Neural progenitor cell (in vitro differentiated cells): Measurements from ENCODE around the gene WDR33. TPM values are rescaled to one million over a fixed set of nuclear protein-coding genes. Genes with fewer than 3 reads are reported as not detected.
A peak's percentile ranks its signal among the peaks of the same experiment; 100 is the strongest.

Experiments used
- DNase-seq: peaks from one replicate; pipeline ENCODE4 v3.0.0-alpha.2; 2016; ENCODE audit warnings: low spot score
- H2AFZ ChIP-seq: fragments of 200-600 bp; sonication (generic); replicated peaks from 2 replicates; pipeline ENCODE4 v1.6.1; 2016; ENCODE audit warnings: antibody characterized with exemption
- H3F3A ChIP-seq: fragments of 200-600 bp; sonication (generic); 2 replicates; pipeline ENCODE4 v1.6.1; 2016; ENCODE audit warnings: antibody characterized with exemption, low read depth
- H3K27ac ChIP-seq: fragments of 200-600 bp; sonication (generic); 2 replicates; pipeline ENCODE4 v1.5.1; 2016; ENCODE audit warnings: mild to moderate bottlenecking
- H3K27me3 ChIP-seq: fragments of 200-600 bp; sonication (generic); 2 replicates; pipeline ENCODE4 v1.6.1; 2016; ENCODE audit warnings: mild to moderate bottlenecking, moderate library complexity
- H3K36me3 ChIP-seq: fragments of 200-600 bp; sonication (generic); 2 replicates; pipeline ENCODE4 v1.5.1; 2016
- H3K4me1 ChIP-seq: fragments of 200-600 bp; sonication (generic); 2 replicates; pipeline ENCODE4 v1.6.1; 2016; ENCODE audit warnings: mixed run types
- H3K4me2 ChIP-seq: fragments of 200-600 bp; sonication (generic); 2 replicates; pipeline ENCODE4 v1.6.1; 2016
- H3K4me3 ChIP-seq: fragments of 200-600 bp; sonication (generic); 2 replicates; pipeline ENCODE4 v1.5.1; 2016
- H3K79me2 ChIP-seq: fragments of 200-600 bp; sonication (generic); 2 replicates; pipeline ENCODE4 v1.6.1; 2016; ENCODE audit warnings: low read depth
- H3K9ac ChIP-seq: fragments of 200-600 bp; sonication (generic); 2 replicates; pipeline ENCODE4 v1.6.1; 2016
- H3K9me3 ChIP-seq: fragments of 200-600 bp; sonication (generic); 2 replicates; pipeline ENCODE4 v1.5.1; 2016; ENCODE audit warnings: low read depth
- H4K20me1 ChIP-seq: fragments of 200-600 bp; sonication (generic); 2 replicates; pipeline ENCODE4 v1.6.1; 2016; ENCODE audit warnings: low read depth
- H3K27ac Mint-ChIP-seq: 3 replicates; pipeline ENCODE4 v1.8.0; 2021; ENCODE audit warnings: mixed read lengths
- H3K27me3 Mint-ChIP-seq: 2 replicates; pipeline ENCODE4 v1.8.0; 2022; ENCODE audit warnings: low read depth, mild to moderate bottlenecking, inconsistent platforms, moderate library complexity, mixed read lengths; ENCODE audit not compliant: insufficient read depth
- H3K36me3 Mint-ChIP-seq: 3 replicates; pipeline ENCODE4 v1.8.0; 2021; ENCODE audit warnings: mixed read lengths
- H3K4me1 Mint-ChIP-seq: 3 replicates; pipeline ENCODE4 v1.8.0; 2021; ENCODE audit warnings: mixed read lengths
- H3K4me3 Mint-ChIP-seq: 3 replicates; pipeline ENCODE4 v1.8.0; 2021; ENCODE audit warnings: mild to moderate bottlenecking, moderate library complexity, mixed read lengths
- H3K9me3 Mint-ChIP-seq: 3 replicates; pipeline ENCODE4 v1.8.0; 2020; ENCODE audit warnings: mixed read lengths
- EZH2 ChIP-seq: fragments of 200-600 bp; sonication (generic); IDR thresholded peaks from 2 replicates; pipeline ENCODE4 v1.6.1; 2017; ENCODE audit warnings: antibody characterized with exemption, mild to moderate bottlenecking, moderate library complexity
- EZH2phosphoT487 ChIP-seq: fragments of 200-600 bp; sonication (generic); IDR thresholded peaks from 2 replicates; pipeline ENCODE4 v1.6.1; 2017; ENCODE audit warnings: antibody characterized with exemption
- total RNA-seq: library from RNA; depleted of rRNA; stranded (reverse); fragments of >200 nt; gene quantifications from 2 replicates; pipeline ENCODE4 v1.2.3, GENCODE V29; 2015; ENCODE audit warnings: low replicate concordance
- TF ChIP-seq, protein P1 (sequence below): fragments of 200-600 bp; sonication (generic); IDR thresholded peaks from 2 replicates; pipeline ENCODE4 v1.5.1; 2017; ENCODE audit warnings: antibody characterized with exemption, mild to moderate bottlenecking

Gene WDR33
- total RNA-seq, 1 donor from 2014 or later = 83.4 TPM

DNA sequence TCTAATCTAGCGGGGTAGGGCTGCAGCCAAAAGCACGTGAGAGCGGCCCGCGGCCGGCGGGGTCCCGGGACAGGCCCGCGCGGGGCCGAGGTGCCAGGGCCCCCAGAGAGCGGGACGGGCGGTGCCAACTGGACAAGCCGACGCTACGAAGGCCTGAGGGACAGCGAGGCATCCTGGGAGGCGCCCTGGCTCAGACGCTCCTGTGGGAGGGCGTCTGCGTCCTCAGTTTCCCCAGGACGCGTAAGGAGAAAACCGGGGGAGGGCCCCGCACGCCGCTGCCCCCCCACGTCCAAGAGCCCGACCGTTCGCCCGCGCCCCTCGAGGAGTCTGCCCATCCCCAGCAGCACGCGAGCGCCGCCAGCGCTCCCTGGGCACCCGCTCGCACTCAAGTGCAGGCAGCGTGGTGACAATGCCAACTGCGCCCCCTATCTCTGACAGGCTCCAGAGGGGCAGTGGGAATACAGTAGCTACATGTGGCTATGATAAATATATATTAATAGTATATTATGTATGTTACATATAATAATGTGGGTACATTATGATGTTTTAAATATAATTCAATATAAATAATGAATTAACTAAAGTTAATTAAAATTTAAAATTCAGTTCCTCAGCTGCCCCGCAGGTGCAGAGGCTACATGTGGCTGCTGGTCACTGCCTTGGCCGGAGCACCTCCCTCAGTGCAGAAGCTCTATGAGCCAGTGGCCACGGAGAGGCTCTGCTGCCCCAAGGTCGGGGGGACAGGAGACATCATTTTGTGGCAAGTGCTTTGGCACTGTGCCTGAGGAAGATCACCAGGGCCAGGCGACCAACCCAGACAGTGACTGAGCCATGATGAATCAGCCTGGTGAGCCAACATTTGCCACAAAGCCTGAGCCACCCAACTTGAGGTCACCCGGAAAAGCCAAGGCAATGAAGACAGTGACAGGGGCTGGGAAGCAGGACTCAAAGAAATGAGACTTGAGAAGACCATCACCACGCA is 115.2 kb downstream of the WDR33 start:
- Histone ChIP-seq H3K9ac (no peak overlapping the region), H3K79me2 (no peaks in the 10 kb centered on the region), H3K36me3 (no peaks in the 10 kb centered on the region), H3K4me1 (peaks cover 11% of the 10 kb centered on the region), H3K27ac (no peak overlapping the region), H3K4me3 (peak overlapping the region; percentile 43), H4K20me1 (no peaks in the 10 kb centered on the region), H3K27me3 (peaks cover 22% of the 10 kb centered on the region), H3F3A (peaks cover 11% of the 10 kb centered on the region), H2AFZ (peak overlapping the region; percentile 98), H3K4me2 (peak overlapping the region; percentile 77), H3K9me3 (no peaks in the 10 kb centered on the region)
- Mint-ChIP-seq H3K9me3 (peaks cover 12% of the 10 kb centered on the region), H3K27me3 (peaks cover 9% of the 10 kb centered on the region), H3K27ac (no peak overlapping the region), H3K4me3 (no peak overlapping the region), H3K36me3 (no peaks in the 10 kb centered on the region), H3K4me1 (peaks cover 7% of the 10 kb centered on the region)
- TF ChIP-seq, protein P1, sequence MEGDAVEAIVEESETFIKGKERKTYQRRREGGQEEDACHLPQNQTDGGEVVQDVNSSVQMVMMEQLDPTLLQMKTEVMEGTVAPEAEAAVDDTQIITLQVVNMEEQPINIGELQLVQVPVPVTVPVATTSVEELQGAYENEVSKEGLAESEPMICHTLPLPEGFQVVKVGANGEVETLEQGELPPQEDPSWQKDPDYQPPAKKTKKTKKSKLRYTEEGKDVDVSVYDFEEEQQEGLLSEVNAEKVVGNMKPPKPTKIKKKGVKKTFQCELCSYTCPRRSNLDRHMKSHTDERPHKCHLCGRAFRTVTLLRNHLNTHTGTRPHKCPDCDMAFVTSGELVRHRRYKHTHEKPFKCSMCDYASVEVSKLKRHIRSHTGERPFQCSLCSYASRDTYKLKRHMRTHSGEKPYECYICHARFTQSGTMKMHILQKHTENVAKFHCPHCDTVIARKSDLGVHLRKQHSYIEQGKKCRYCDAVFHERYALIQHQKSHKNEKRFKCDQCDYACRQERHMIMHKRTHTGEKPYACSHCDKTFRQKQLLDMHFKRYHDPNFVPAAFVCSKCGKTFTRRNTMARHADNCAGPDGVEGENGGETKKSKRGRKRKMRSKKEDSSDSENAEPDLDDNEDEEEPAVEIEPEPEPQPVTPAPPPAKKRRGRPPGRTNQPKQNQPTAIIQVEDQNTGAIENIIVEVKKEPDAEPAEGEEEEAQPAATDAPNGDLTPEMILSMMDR = peak; percentile 73
- TF ChIP-seq EZH2 = peak; percentile 34
- no peak for TF ChIP-seq EZH2phosphoT487
- DNase-seq = peak; percentile 83

DNA sequence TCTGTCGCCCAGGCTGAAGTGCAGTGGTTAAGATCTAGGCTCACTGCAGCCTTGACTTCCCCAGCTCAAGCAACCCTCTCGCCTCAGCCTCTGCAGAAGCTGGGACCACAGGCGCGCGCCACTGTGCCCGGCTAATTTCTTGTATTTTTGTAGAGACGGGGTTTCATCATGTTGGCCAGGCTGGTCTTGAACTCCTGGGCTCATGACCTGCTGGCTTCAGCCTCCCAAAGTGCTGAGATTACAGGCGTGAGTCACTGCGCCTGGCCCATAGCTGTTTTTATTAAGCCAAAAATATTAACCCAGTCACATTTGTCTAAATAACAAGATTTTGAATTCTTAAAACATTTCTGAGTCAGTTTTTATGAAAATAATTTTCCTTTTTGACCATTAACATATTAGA is 116.0 kb downstream of the WDR33 start:
- H3K4me3 ChIP-seq = peak overlapping the region; percentile 43
- peaks cover 3% of the 10 kb centered on the region for H3K4me1 ChIP-seq
- no peak overlapping the region for H3K27ac ChIP-seq
- Mint-ChIP-seq H3K36me3 (no peaks in the 10 kb centered on the region), H3K27ac (no peak overlapping the region), H3K4me1 (no peaks in the 10 kb centered on the region), H3K4me3 (no peak overlapping the region), H3K27me3 (peaks cover 9% of the 10 kb centered on the region), H3K9me3 (peaks cover 18% of the 10 kb centered on the region)
- peak overlapping the region; percentile 98 for H2AFZ ChIP-seq
- no peak for DNase-seq
- no peaks in the 10 kb centered on the region for H3K9me3 ChIP-seq
- H3K36me3 ChIP-seq = no peaks in the 10 kb centered on the region
- peaks cover 3% of the 10 kb centered on the region for H3F3A ChIP-seq
- no peaks in the 10 kb centered on the region for H4K20me1 ChIP-seq
- no peaks in the 10 kb centered on the region for H3K79me2 ChIP-seq
- no peak overlapping the region for H3K9ac ChIP-seq
- H3K4me2 ChIP-seq = peak overlapping the region; percentile 77
- H3K27me3 ChIP-seq = peaks cover 22% of the 10 kb centered on the region
- no peak for TF ChIP-seq EZH2
- TF ChIP-seq, protein P1 = no peak

DNA sequence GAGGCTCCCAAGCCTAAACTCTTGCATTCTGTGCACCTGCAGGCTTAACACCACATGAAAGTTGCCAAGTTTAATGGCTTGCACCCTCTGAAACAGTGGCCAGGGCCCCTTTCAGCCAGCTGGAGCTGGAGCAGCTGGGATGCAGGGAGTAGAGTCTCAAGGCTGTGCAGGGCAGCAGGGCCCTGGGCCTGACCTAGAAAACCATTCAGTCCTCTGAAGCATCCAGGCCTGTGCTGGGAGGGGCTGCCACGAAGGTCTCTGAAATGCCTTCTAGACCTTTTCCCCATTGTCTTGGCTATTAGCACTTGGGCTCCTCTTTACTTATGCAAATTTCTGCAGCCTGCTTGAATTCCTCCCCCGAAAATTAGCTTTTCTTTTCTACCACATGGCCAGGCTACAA is 120.3 kb downstream of the WDR33 start:
- Histone ChIP-seq H3K4me2 (no peak overlapping the region), H3K27ac (no peak overlapping the region), H3F3A (no peaks in the 10 kb centered on the region), H3K9ac (no peak overlapping the region), H4K20me1 (no peaks in the 10 kb centered on the region), H3K36me3 (no peaks in the 10 kb centered on the region), H3K27me3 (peaks cover 20% of the 10 kb centered on the region), H2AFZ (no peak overlapping the region), H3K9me3 (no peaks in the 10 kb centered on the region), H3K4me3 (no peak overlapping the region), H3K79me2 (no peaks in the 10 kb centered on the region), H3K4me1 (peaks cover 3% of the 10 kb centered on the region)
- H3K36me3 Mint-ChIP-seq = no peaks in the 10 kb centered on the region
- TF ChIP-seq EZH2phosphoT487 (no peak), EZH2 (no peak)
- TF ChIP-seq, protein P1 = no peak
- H3K27ac Mint-ChIP-seq = no peak overlapping the region
- peaks cover 34% of the 10 kb centered on the region for H3K9me3 Mint-ChIP-seq
- H3K4me3 Mint-ChIP-seq = no peak overlapping the region
- no peak for DNase-seq
- peaks cover 2% of the 10 kb centered on the region for H3K4me1 Mint-ChIP-seq
- H3K27me3 Mint-ChIP-seq = peaks cover 7% of the 10 kb centered on the region
